Measurements from ENCODE around the gene SSH3. TPM values are rescaled to one million over a fixed set of nuclear protein-coding genes. Genes with fewer than 3 reads are reported as not detected.

Gene SSH3
- total and polyA plus RNA-seq, 2 of the 8 experiments (the other 6 are each of a cell fraction or from before 2014, with no cell fraction given), result 16.9 to 19.8 TPM

DNA sequence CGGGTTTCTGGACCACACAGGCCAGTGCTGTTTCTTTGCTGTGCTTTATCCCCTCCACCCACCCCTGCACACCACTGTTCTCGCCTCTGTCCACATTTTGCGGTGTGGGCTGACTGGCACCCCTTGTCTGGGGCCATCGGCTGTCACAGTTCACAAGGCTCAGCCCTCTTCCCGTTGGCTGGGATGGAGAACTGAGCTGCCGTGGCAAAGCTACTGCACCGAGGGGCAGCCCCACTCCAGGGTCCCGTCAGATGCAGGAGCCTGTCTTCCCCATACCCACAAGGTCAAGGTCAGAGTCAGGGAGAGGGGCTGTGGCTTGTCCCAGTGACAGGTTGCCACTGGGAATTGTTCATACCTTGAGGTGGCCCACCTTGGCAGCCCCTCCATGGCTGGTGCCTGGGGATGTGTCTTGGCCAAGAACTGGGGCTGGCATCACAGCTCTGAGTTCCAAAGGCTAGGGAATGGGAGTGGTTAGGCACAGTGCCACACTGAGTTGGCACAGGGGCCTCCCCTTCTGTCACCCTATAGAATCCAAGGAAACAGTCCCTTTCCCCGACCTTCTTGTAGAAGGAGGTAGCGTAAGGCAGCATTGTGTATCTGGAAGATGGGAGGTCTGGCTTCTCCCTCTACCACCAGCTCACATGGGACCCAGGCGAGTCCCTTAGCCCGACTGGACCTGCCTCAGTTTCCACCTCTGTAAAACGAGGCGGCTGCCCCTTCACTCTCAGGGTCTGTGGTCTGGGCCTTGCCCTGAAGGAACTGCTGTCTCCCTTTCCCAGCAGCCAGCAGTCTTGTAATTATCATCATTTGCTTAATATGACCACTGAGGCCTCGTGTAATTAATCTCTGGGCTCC is 33.7 kb upstream of the SSH3 start (continued):
- TF ChIP-seq, protein P1, sequence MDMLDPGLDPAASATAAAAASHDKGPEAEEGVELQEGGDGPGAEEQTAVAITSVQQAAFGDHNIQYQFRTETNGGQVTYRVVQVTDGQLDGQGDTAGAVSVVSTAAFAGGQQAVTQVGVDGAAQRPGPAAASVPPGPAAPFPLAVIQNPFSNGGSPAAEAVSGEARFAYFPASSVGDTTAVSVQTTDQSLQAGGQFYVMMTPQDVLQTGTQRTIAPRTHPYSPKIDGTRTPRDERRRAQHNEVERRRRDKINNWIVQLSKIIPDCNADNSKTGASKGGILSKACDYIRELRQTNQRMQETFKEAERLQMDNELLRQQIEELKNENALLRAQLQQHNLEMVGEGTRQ (IDR thresholded peaks at IDR 0.05; ENCODE audit: low read length), result no peak
- TF ChIP-seq TAF1 (IDR thresholded peaks at IDR 0.05; ENCODE audit: low read depth, low read length) (no peak), NRF1 (IDR thresholded peaks at IDR 0.05; ENCODE audit: low read depth, low read length) (no peak), SIX5 (IDR thresholded peaks at IDR 0.05; ENCODE audit: low read depth, low read length) (no peak), SIN3A (conservative IDR thresholded peaks at IDR 0.05 in 1 of 2, IDR thresholded peaks at IDR 0.05 in 1 of 2; ENCODE audit: low read depth in 1 of 2, low read length in 2 of 2) (no peak), SRF (IDR thresholded peaks at IDR 0.05; ENCODE audit: low read depth, low read length) (no peak), POLR2AphosphoS5 (IDR thresholded peaks at IDR 0.05; ENCODE audit: low read depth, low read length) (no peak), CEBPB (IDR thresholded peaks at IDR 0.05; ENCODE audit: low read depth, low read length) (no peak), CHD2 (IDR thresholded peaks at IDR 0.05; ENCODE audit: low read length) (no peak)
- TF ChIP-seq, protein P2, sequence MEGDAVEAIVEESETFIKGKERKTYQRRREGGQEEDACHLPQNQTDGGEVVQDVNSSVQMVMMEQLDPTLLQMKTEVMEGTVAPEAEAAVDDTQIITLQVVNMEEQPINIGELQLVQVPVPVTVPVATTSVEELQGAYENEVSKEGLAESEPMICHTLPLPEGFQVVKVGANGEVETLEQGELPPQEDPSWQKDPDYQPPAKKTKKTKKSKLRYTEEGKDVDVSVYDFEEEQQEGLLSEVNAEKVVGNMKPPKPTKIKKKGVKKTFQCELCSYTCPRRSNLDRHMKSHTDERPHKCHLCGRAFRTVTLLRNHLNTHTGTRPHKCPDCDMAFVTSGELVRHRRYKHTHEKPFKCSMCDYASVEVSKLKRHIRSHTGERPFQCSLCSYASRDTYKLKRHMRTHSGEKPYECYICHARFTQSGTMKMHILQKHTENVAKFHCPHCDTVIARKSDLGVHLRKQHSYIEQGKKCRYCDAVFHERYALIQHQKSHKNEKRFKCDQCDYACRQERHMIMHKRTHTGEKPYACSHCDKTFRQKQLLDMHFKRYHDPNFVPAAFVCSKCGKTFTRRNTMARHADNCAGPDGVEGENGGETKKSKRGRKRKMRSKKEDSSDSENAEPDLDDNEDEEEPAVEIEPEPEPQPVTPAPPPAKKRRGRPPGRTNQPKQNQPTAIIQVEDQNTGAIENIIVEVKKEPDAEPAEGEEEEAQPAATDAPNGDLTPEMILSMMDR (IDR thresholded peaks at IDR 0.05; ENCODE audit: control extremely low read depth in 1 of 3, insufficient read depth in 1 of 3, low read depth in 1 of 3, low read length in 3 of 3), result no peak
